ENCODE results near the gene CD58.
A peak's percentile ranks its signal among the peaks of the same experiment; 100 is the strongest.
"Not testable (repeated sequence)": the region's sequence is repeated elsewhere in the genome, so short reads cannot be mapped to it uniquely, and the experiment has no call there.

CD58 gene, protein sequence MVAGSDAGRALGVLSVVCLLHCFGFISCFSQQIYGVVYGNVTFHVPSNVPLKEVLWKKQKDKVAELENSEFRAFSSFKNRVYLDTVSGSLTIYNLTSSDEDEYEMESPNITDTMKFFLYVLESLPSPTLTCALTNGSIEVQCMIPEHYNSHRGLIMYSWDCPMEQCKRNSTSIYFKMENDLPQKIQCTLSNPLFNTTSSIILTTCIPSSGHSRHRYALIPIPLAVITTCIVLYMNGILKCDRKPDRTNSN

DNA sequence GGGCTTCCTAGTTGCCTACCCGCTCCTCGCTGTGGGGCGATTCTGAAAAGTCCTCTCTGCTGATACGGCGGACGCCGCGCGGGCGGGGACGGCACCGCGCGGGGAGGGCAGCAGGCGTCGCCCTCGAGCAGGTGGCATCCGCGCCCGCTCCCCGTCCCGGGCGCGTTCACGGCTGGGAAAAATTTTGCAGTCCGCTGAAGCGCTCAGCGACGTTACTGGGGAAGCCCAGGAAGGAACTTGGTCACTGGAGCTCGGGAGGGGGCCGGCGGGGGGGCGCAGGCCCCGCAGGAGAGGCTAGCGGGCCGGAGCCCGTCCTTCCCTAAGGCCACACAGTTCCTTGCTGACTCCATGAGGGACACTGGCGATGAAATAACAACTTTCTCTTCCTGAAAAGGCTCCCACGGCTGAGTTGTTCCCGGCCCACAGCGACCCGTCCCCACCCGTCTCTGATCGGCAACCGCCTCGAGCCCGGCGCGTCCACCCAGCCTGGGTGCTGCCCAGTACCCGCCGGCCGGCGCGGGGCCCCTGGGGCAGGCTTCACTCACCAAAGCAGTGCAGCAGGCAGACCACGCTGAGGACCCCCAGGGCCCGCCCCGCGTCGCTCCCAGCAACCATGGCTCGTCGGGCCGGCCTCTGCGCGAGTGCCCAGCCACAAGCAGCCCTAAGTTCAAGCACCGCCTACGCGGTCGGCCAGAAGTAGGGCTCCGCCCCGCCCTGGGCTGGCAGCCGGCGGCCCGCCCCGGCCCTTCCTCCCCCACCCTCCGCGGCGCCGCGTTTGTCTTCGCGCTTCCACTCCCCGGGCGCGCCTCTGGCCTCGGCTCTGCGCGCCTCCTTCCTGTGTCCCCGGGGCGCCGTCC, at the start of gene CD58:
CD58 (minus strand) TSS at position 669 of the 857 bp plus-strand sequence; CDS start at position 615, 54 bp downstream.
- peak; percentile 63 for DNase-seq (ENCODE audit: low read depth, low spot score)

GRCh38 chr1:116620392-116620791, 49.6 kb upstream of the CD58 start:
- not testable (repeated sequence) for DNase-seq (ENCODE audit: low read depth, low spot score)

DNA sequence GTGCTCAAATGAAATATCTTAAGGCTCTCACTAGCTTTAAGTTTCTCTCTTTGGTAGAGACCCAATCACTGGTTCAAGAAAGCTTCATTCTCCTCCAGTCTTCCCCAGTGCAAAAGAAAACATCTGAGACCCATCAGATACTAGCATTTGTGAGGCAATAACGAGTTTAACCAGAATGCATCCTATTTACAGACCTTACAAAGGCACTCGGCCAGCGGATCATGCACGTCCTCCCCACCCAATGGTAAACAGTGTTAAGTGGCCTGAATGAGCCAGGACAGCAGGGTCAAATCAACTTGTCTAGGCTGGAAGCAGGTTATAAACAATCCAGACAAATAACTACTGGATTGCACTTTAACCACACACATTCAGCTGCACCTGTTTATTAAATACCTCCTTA, 48.3 kb upstream of the CD58 start:
- not testable (repeated sequence) for DNase-seq (ENCODE audit: low read depth, low spot score)

- DNase-seq (ENCODE audit: low read depth, low spot score) = not testable (repeated sequence)
Measured at GRCh38 chr1:116617808-116618207, 47.0 kb upstream of the CD58 start.

- not testable (repeated sequence) for DNase-seq (ENCODE audit: low read depth, low spot score)
Measured at GRCh38 chr1:116613825-116614224, 43.0 kb upstream of the CD58 start.

DNA sequence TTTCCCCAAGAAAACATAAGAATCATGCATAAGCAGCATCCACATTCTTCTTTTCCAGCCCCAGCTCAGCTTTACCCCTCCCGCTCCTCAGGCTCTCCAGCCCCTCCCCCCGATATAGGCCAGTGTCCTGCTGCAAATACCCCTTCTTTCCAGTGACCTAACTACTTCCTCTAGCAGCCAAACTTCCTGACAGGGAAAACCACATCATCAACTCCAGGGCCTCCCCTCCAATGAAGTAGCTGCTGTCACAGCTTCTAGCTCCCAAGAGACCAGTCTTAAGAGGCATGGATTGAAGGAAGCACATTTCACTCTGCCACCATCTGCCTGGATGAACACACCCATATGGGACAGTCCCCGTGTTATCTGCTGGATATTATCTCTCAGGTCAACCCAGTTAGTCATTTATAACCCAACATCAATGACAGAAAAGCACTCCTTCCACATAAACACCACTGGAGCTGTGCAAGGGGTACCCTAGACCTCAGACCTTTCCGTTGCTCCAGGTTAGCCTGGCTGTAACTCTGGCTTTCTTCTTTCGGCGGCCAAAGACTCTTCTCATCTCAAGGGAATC, 39.1 kb upstream of the CD58 start:
- DNase-seq (ENCODE audit: low read depth, low spot score) = not testable (repeated sequence)

DNA sequence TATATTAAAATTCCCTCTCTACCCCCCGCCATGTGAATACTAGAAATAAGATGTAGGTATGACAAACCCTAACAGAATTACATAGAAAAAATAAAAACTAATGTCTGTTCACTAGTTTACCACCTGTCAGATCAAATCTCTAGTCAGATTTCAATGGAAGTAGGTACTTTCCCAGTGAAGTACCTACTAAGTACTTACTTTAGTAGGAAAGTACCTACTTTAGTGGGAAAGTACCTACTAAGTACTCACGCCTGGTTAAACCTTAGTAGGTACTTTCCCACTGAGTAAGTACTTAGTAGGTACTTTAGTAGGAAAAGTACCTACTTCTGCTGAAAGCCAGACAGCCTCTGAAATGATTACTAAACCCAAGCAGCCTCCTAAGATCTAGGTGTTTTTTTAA, 38.0 kb upstream of the CD58 start:
- not testable (repeated sequence) for DNase-seq (ENCODE audit: low read depth, low spot score)

GRCh38 chr1:116608151-116608550, 37.3 kb upstream of the CD58 start:
- DNase-seq (ENCODE audit: low read depth, low spot score) = not testable (repeated sequence)

DNA sequence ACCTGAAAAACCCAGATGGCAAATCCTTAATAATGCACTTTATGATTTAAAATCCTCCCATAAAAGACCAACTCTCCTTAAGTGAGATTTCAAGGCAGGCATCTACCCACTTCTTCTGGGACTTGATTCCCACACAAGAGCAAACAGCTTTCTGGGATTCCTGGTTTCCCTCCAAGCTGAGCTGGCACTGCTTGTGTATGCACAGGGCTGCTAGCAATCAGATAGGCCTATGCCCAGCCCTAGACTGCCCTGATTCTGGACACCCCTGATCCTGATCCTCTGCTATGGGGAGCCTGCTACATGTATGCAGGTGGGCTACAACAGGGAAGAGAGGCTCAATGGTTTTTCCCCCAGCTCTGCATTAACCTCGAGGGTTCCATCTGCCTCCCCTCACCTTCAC, 36.6 kb upstream of the CD58 start:
- DNase-seq (ENCODE audit: low read depth, low spot score) = not testable (repeated sequence)

DNA sequence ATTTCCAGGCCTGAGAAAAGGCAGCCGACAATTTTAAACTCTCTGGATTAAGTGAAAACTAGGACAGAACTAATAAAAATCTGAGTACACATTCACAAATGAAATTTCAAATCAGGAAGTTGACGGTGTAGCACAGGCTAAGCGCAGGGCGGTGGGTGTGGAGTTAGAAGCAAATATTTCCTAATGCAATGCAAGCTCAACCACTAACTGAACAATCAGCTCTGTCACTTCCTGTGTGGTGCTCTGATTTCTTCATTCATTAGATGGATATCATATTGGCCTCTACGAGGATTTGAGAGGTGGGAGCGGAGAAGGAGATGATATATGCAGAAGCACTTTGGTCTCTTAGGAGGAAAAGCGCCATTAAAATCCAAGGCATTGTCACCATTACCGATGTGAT, 35.2 kb upstream of the CD58 start:
- DNase-seq (ENCODE audit: low read depth, low spot score) = not testable (repeated sequence)

DNA sequence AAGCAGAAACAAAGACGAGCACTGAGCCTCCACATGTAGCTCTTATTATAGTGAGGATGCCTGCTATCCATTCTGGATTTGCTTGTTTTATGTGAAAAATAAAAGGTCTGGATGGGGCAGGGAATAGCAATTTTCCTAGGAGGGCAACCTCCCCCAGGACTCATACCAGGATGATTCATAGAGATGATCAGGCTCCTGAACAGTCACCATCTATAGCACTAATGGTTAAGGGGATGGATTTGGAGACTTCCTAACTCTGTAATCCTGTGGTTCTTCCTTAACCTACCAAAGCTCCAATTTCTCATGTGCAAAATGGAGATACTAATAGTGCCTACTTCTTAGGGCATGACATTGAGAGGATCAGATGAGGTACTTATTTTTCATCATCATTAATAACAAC, 34.5 kb upstream of the CD58 start:
- no peak for DNase-seq (ENCODE audit: low read depth, low spot score)

DNA sequence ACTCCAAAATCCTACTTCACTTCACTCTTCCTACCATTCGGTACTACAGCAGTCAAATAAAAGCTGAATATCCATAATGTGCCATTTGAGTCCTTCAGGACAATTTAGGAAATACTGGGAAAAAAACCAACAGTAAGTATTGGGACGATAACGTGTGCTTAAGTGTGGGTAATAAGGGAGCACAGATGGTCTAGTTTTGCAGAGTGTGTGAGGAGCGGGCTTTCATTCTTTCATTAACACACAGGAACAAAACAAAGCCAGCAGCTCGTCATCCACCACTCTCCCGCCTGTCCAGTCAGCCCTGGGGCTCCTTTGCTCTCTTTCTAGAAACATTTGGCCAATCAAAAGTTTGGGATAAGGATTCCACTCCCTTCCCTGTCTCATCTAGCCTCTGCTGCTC, 33.6 kb upstream of the CD58 start:
- not testable (repeated sequence) for DNase-seq (ENCODE audit: low read depth, low spot score)

GRCh38 chr1:116603646-116604045, 32.8 kb upstream of the CD58 start:
- DNase-seq (ENCODE audit: low read depth, low spot score) = not testable (repeated sequence)

- DNase-seq (ENCODE audit: low read depth, low spot score) = not testable (repeated sequence)
Measured at GRCh38 chr1:116599369-116599768, 28.5 kb upstream of the CD58 start.

GRCh38 chr1:116598420-116599036, 27.7 kb upstream of the CD58 start:
- not testable (repeated sequence) for DNase-seq (ENCODE audit: low read depth, low spot score)

GRCh38 chr1:116597388-116597787, 26.6 kb upstream of the CD58 start:
- not testable (repeated sequence) for DNase-seq (ENCODE audit: low read depth, low spot score)

GRCh38 chr1:116596742-116597307, 26.0 kb upstream of the CD58 start:
- DNase-seq (ENCODE audit: low read depth, low spot score) = not testable (repeated sequence)

- DNase-seq (ENCODE audit: low read depth, low spot score) = peak; percentile 13
Measured at GRCh38 chr1:116595946-116596741, 25.3 kb upstream of the CD58 start.

GRCh38 chr1:116595065-116595840, 24.4 kb upstream of the CD58 start:
- not testable (repeated sequence) for DNase-seq (ENCODE audit: low read depth, low spot score)

- not testable (repeated sequence) for DNase-seq (ENCODE audit: low read depth, low spot score)
Measured at GRCh38 chr1:116593977-116594376, 23.2 kb upstream of the CD58 start.
